ENCODE measurements around the gene CLDN1. TPM values are rescaled to one million over a fixed set of nuclear protein-coding genes. Genes with fewer than 3 reads are reported as not detected.
A peak's percentile ranks its signal among the peaks of the same experiment; 100 is the strongest.

CLDN1 gene
- total RNA-seq, 4 donors from 2014 or later: 2.7 to 184 (median 58.3) TPM

GRCh38 chr3:190346541-190346940 is 24.3 kb upstream of the CLDN1 start:
- DNase-seq (ENCODE audit: low spot score): no peak
- TF ChIP-seq, protein P1, sequence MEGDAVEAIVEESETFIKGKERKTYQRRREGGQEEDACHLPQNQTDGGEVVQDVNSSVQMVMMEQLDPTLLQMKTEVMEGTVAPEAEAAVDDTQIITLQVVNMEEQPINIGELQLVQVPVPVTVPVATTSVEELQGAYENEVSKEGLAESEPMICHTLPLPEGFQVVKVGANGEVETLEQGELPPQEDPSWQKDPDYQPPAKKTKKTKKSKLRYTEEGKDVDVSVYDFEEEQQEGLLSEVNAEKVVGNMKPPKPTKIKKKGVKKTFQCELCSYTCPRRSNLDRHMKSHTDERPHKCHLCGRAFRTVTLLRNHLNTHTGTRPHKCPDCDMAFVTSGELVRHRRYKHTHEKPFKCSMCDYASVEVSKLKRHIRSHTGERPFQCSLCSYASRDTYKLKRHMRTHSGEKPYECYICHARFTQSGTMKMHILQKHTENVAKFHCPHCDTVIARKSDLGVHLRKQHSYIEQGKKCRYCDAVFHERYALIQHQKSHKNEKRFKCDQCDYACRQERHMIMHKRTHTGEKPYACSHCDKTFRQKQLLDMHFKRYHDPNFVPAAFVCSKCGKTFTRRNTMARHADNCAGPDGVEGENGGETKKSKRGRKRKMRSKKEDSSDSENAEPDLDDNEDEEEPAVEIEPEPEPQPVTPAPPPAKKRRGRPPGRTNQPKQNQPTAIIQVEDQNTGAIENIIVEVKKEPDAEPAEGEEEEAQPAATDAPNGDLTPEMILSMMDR (IDR thresholded peaks at IDR 0.05): no peak
- ATAC-seq (ENCODE audit: low FRiP score): no peak

GRCh38 chr3:190345878-190346277 is 23.6 kb upstream of the CLDN1 start:
- DNase-seq (ENCODE audit: low spot score) (no peak), ATAC-seq (ENCODE audit: low FRiP score) (no peak)
- TF ChIP-seq, protein P1 (IDR thresholded peaks at IDR 0.05): no peak

GRCh38 chr3:190345027-190345821 is 23.0 kb upstream of the CLDN1 start:
- TF ChIP-seq, protein P1 (IDR thresholded peaks at IDR 0.05): no peak
- peak; percentile 95 for ATAC-seq (ENCODE audit: low FRiP score)
- DNase-seq (ENCODE audit: low spot score): no peak

- DNase-seq (ENCODE audit: low spot score): no peak
- no peak for ATAC-seq (ENCODE audit: low FRiP score)
- TF ChIP-seq, protein P1 (IDR thresholded peaks at IDR 0.05): no peak
Observed at GRCh38 chr3:190340071-190340470, 17.8 kb upstream of the CLDN1 start.

- no peak for DNase-seq (ENCODE audit: low spot score)
- TF ChIP-seq, protein P1 (IDR thresholded peaks at IDR 0.05): no peak
- peak; percentile 21 for ATAC-seq (ENCODE audit: low FRiP score)
Observed at GRCh38 chr3:190339130-190339529, 16.9 kb upstream of the CLDN1 start.

- TF ChIP-seq, protein P1 (IDR thresholded peaks at IDR 0.05): no peak
- ATAC-seq (ENCODE audit: low FRiP score): peak; percentile 77
Observed at GRCh38 chr3:190338717-190339116, 16.5 kb upstream of the CLDN1 start.

GRCh38 chr3:190337301-190337700 is 15.1 kb upstream of the CLDN1 start:
- ATAC-seq (ENCODE audit: low FRiP score) (no peak), DNase-seq (ENCODE audit: low spot score) (no peak)
- TF ChIP-seq, protein P1 (IDR thresholded peaks at IDR 0.05): no peak

More at GRCh38 chr3:190338717-190339116, 16.5 kb upstream of the CLDN1 start:
- DNase-seq (ENCODE audit: low spot score): no peak

Measured in omental fat pad (tissue), 4 donors.